Measurements from ENCODE around the gene PFAS. TPM values are rescaled to one million over a fixed set of nuclear protein-coding genes. Genes with fewer than 3 reads are reported as not detected.
"Not testable (repeated sequence)": the region's sequence is repeated elsewhere in the genome, so short reads cannot be mapped to it uniquely, and the experiment has no call there.

The PFAS gene
- total and polyA plus RNA-seq, 10 donors, result 12.6 to 70.3 (median 26.4) TPM

DNA sequence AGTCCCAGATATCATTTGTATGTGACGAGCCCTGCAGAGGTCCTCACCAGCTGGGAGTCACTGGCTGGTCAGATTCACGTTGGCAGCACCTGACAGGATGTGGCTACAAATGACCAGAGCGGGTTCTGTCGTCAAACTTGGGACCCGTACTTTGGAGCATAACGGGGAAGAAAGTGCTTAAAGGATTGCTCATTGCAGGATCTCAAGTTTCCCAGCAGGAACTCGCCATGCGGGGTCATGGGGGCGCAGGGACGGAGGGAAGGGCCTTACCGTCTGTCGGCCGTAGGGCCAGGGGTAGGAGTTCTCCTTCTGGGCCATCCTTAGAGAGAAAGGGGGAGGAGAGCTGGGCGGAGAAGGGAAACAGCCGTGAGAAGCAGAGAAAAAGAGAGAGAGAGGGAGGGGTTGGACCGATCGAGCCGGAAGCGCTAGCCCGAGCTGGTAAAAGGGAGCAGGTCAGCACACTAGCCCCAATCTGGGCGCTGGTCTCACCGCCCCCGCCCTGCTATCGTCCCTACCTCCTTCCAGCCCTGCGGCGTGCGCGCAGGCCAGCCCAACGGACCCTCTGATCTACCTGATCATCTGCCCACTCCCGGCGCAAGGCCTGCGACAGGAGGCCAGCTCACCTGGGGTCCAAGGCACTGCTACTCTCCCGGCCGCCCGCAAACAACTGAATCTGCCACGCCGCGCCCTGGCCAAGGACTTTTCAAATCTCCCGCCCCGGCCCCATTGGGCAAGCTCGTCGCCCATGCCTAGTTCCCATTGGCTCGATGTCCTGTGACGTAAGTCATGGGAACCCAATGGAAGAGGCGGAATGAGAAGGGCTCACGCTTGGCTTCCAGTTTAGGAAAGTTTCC is 39.0 kb upstream of the PFAS start, which contains the start of gene AURKB:
AURKB (minus strand) TSS at position 669 of the 854 bp plus-strand sequence; CDS start at position 318, 351 bp downstream.
- H3K27ac ChIP-seq, result peak within 1 kb of the TSS in 7 of 8 donors; percentile 84 to 88 (median 86)
- H3K4me1 ChIP-seq, result peaks cover 6 to 35% (median 19%) of the 10 kb centered on the region in 6 donors
- no peaks in the 10 kb centered on the region for H3K27me3 ChIP-seq (replicated peaks in 1 of 7)
- TF ChIP-seq, protein P1, sequence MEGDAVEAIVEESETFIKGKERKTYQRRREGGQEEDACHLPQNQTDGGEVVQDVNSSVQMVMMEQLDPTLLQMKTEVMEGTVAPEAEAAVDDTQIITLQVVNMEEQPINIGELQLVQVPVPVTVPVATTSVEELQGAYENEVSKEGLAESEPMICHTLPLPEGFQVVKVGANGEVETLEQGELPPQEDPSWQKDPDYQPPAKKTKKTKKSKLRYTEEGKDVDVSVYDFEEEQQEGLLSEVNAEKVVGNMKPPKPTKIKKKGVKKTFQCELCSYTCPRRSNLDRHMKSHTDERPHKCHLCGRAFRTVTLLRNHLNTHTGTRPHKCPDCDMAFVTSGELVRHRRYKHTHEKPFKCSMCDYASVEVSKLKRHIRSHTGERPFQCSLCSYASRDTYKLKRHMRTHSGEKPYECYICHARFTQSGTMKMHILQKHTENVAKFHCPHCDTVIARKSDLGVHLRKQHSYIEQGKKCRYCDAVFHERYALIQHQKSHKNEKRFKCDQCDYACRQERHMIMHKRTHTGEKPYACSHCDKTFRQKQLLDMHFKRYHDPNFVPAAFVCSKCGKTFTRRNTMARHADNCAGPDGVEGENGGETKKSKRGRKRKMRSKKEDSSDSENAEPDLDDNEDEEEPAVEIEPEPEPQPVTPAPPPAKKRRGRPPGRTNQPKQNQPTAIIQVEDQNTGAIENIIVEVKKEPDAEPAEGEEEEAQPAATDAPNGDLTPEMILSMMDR (IDR thresholded peaks at IDR 0.05 in 8 of 11, conservative IDR thresholded peaks at IDR 0.05 in 3 of 11), result no peak
- peak; percentile 70 to 81 (median 75) for TF ChIP-seq POLR2AphosphoS5 (IDR thresholded peaks at IDR 0.05)
- TF ChIP-seq POLR2A (IDR thresholded peaks at IDR 0.05), result no peak
- peak; percentile 95 for DNase-seq
- intact Hi-C loops (cut with DNase I; ENCODE audit: low total_unique reads), result no loop called here
- H3K36me3 ChIP-seq, result peaks cover 0 to 22% (median 0%) of the 10 kb centered on the region in 6 donors
- 1 to 2% (median 1%) methylated on average over 43 to 46 of the region's 46 CpGs for WGBS, 5 donors
- H3K4me3 ChIP-seq, result peak within 1 kb of the TSS; percentile 40 to 76 (median 54)
- H3K9me3 ChIP-seq, result no peaks in the 10 kb centered on the region

DNA sequence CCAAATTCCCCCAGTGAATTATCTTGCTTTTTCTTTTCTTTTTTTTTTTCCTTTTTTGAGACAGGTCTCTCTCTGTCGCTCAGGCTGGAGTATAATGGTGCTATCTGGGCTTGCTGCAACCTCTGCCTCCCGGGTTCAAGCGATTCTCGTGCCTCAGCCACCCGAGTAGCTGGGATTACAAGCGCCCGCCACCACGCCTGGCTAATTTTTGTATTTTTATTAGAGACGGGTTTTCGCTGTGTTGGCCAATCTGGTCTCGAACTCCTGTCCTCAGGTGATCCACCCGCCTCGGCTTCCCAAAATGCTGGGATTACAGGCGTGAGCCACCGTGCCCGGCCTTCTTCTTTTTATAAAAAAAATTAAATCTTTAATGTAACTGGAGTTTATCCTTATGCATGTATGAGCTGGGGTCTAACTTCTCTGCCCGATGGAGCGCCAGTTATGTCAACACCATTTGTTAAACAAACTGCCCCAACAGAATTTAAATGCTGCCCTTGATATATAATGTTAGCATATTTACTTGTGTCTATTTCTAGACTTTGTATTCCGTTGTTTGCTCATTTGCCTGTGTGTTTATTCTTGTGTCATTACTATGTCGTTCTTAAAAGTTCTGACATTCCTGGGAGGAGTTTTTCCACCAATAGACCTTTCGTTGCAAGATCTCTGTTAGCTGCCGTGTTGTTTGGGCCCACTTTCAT is 38.2 kb upstream of the PFAS start:
- TF ChIP-seq POLR2A (IDR thresholded peaks at IDR 0.05) (no peak), POLR2AphosphoS5 (IDR thresholded peaks at IDR 0.05) (no peak)
- TF ChIP-seq, protein P1 (IDR thresholded peaks at IDR 0.05 in 8 of 11, conservative IDR thresholded peaks at IDR 0.05 in 3 of 11), result no peak
- H3K4me1 ChIP-seq, result peaks cover 6 to 35% (median 19%) of the 10 kb centered on the region in 6 donors
- H3K9me3 ChIP-seq, result no peaks in the 10 kb centered on the region
- WGBS, 5 donors, result 19 to 28% (median 21%) methylated on average over 22 of the region's 22 CpGs
- H3K27me3 ChIP-seq (replicated peaks in 1 of 7), result no peaks in the 10 kb centered on the region
- intact Hi-C loops (cut with DNase I; ENCODE audit: low total_unique reads), result no loop called here
- peaks cover 0 to 15% (median 0%) of the 10 kb centered on the region in 6 donors for H3K36me3 ChIP-seq
- H3K4me3 ChIP-seq, result peak overlapping the region; percentile 40 to 76 (median 54)
- peak overlapping the region in 7 of 8 donors; percentile 84 to 88 (median 86) for H3K27ac ChIP-seq
- DNase-seq, result no peak

DNA sequence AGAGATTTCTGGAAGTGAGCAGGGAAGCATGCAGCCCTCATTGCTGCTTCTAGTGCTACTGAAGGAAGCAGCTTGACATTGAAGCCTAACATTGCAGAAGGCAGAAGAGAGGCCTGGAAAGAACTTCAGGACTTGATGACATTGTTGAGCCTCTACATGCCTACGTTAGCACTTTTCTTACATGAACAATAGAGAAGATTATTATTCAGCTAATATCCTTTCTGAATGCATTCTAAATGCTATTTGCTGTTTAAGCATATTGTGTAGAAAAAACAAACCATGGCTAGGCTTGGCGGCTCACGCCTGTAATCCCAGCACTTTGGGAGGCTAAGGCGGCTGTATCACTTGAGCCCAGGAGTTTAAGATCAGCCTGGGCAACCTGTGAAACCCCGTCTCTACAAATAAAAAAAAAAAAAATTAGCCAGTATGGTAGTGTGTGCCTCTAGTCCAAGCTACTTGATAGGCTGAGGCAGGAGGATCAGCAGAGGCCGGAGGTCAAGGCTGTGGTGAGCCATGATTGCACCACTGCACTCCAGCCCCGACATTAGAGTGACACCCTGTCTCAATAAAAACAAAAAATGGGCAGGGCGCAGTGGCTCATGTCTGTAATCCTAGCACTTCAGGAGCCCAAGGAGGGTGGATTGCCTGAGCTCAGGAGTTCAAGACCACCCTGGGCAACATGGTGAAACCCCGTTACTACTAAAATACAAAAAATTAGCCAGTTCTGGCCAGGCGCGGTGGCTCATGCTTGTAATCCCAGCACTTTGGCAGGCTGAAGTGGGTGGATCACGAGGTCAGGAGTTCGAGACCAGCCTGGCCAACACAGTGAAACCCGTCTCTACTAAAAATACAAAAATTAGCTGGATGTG is 36.5 kb upstream of the PFAS start:
- Histone ChIP-seq H3K27ac (no peak overlapping the region), H3K4me1 (peaks cover 6 to 35% (median 19%) of the 10 kb centered on the region in 6 donors), H3K9me3 (no peaks in the 10 kb centered on the region), H3K27me3 (replicated peaks in 1 of 7) (no peaks in the 10 kb centered on the region), H3K36me3 (peaks cover 0 to under 1% (median 0%) of the 10 kb centered on the region in 6 donors), H3K4me3 (no peak overlapping the region)
- no peak for TF ChIP-seq POLR2AphosphoS5 (IDR thresholded peaks at IDR 0.05)
- TF ChIP-seq, protein P1 (IDR thresholded peaks at IDR 0.05 in 8 of 11, conservative IDR thresholded peaks at IDR 0.05 in 3 of 11), result no peak
- no peak for TF ChIP-seq POLR2A (IDR thresholded peaks at IDR 0.05)
- intact Hi-C loops (cut with DNase I; ENCODE audit: low total_unique reads), result no loop called here
- no peak for DNase-seq
- 82 to 92% (median 85%) methylated on average over 14 of the region's 14 CpGs for WGBS, 5 donors

DNA sequence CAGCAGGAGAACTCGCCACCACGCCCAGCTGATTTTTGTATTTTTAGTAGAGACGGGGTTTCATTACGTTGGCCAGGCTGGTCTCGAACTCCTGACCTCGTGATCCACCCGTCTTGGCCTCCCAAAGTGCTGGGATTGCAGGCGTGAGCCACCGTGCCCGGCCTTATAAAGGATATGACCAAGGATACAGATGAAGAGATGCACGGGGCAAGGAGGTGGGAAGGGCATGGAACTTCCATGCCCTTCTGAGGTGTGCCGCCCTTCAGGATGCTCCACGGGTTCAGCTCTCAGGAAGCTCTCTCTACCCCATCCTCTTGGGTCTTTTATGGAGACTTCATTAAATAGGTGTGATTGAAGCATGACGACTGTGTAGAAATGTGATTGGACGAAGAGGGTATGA is 35.1 kb upstream of the PFAS start:
- DNase-seq; H3K9me3 ChIP-seq; H3K27me3 ChIP-seq (replicated peaks in 1 of 7); intact Hi-C loops (cut with DNase I; ENCODE audit: low total_unique reads); H3K4me3 ChIP-seq; H3K36me3 ChIP-seq; H3K27ac ChIP-seq: not testable (repeated sequence)
- WGBS, 5 donors, result 80 to 91% (median 89%) methylated on average over 15 of the region's 15 CpGs
- H3K4me1 ChIP-seq, result peaks cover 6 to 29% (median 19%) of the 10 kb centered on the region in 6 donors
